Measurements from ENCODE around the gene SLC36A2. TPM values are rescaled to one million over a fixed set of nuclear protein-coding genes. Genes with fewer than 3 reads are reported as not detected.

Gene SLC36A2
- total RNA-seq (2021; fragmentation: NEBNext Ultra II Directional; extraction: Animal tissue kit (Norgen Biotek cat#: 25700)) = not detected
- long read RNA-seq = 0 reads

DNA sequence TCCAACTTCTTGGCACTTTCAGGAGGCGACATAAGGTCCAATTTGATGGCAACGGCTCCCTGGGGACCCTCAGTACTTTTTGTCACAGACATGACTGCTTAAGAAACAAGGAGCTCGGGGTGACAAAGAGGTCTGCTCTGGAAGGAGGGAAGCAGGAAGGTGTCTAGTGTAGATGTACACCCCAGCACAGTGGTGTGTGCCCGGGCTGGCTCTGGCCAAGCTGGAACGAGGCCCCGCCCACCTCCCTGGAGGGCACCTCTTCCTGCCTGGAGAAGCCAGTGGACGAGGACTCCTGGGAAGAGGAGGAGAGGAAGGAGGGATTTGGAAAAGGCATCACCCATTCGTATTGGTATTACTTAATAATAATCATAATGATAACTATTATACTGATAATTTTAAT is at the start of gene SLC36A2:
TSS of gene SLC36A2 (minus strand) at position 191 of the 400 bp plus-strand sequence. CDS start at position 92, 99 bp downstream.
- H3K9me3 Mint-ChIP-seq = no peaks in the 10 kb centered on the region
- no peak within 1 kb of the TSS for H3K27ac Mint-ChIP-seq
- DNase-seq = no peak
- no peak within 1 kb of the TSS for H3K4me3 Mint-ChIP-seq
- peaks cover 14% of the 10 kb centered on the region for H3K27me3 Mint-ChIP-seq (ENCODE audit: insufficient read depth)
- H3K36me3 Mint-ChIP-seq (ENCODE audit: low read depth) = no peaks in the 10 kb centered on the region
- TF ChIP-seq, protein P1, sequence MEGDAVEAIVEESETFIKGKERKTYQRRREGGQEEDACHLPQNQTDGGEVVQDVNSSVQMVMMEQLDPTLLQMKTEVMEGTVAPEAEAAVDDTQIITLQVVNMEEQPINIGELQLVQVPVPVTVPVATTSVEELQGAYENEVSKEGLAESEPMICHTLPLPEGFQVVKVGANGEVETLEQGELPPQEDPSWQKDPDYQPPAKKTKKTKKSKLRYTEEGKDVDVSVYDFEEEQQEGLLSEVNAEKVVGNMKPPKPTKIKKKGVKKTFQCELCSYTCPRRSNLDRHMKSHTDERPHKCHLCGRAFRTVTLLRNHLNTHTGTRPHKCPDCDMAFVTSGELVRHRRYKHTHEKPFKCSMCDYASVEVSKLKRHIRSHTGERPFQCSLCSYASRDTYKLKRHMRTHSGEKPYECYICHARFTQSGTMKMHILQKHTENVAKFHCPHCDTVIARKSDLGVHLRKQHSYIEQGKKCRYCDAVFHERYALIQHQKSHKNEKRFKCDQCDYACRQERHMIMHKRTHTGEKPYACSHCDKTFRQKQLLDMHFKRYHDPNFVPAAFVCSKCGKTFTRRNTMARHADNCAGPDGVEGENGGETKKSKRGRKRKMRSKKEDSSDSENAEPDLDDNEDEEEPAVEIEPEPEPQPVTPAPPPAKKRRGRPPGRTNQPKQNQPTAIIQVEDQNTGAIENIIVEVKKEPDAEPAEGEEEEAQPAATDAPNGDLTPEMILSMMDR (IDR thresholded peaks at IDR 0.05) = no peak
- peaks cover 9% of the 10 kb centered on the region; the same call in 1 of the 2 replicates for H3K4me1 Mint-ChIP-seq (ENCODE audit: low read depth)

DNA sequence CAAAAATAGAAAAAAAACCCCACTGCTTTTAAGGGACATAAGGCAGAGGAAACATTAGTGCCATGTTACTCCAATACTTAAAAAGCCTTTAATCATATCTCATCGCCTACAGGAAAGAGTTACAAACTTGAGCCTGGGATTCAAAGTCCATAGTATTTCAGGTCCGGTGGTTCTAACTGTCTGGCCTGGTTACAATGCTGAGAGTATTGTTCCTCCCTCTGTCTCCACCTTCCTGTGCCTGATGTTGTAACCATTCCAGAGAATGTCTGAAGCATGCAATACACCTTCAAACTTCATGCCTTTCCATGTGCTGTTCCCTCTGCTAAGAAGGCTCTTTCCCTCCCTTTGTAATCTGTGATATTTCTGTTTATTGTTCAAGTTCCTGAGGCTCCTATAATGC is 41.6 kb upstream of the SLC36A2 start:
- H3K9me3 Mint-ChIP-seq = no peaks in the 10 kb centered on the region
- H3K4me1 Mint-ChIP-seq (ENCODE audit: low read depth) = no peaks in the 10 kb centered on the region
- DNase-seq = no peak
- H3K36me3 Mint-ChIP-seq (ENCODE audit: low read depth) = no peaks in the 10 kb centered on the region
- H3K27ac Mint-ChIP-seq = no peak overlapping the region
- peaks cover 13% of the 10 kb centered on the region for H3K27me3 Mint-ChIP-seq (ENCODE audit: insufficient read depth)
- TF ChIP-seq, protein P1 (IDR thresholded peaks at IDR 0.05) = no peak
- H3K4me3 Mint-ChIP-seq = no peak overlapping the region

DNA sequence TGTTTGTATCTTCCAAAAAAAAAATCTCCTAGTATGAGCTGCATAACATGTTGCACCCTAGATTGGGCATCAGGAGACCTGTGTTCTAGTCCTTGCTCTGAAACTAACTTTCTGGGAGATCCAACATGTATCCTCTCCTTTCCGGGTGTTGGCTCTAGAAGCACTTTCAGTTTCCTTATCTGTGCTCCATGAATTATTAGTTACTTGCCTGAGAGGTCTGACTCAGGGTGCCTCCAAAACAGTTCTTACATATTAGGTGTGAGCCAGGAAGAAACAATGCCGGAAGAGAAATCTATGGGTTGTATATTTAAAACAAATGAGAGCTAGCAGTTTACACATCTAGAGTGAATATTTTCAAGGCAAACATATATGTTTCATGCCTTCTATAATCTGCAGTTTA is 36.7 kb upstream of the SLC36A2 start:
- TF ChIP-seq, protein P1 (IDR thresholded peaks at IDR 0.05) = no peak
- H3K4me1 Mint-ChIP-seq (ENCODE audit: low read depth) = no peaks in the 10 kb centered on the region
- H3K4me3 Mint-ChIP-seq = peak overlapping the region; percentile 62; the same call in 1 of the 2 replicates
- H3K9me3 Mint-ChIP-seq = no peaks in the 10 kb centered on the region
- H3K36me3 Mint-ChIP-seq (ENCODE audit: low read depth) = no peaks in the 10 kb centered on the region
- DNase-seq = no peak
- H3K27ac Mint-ChIP-seq = no peak overlapping the region
- peaks cover 12% of the 10 kb centered on the region for H3K27me3 Mint-ChIP-seq (ENCODE audit: insufficient read depth)

DNA sequence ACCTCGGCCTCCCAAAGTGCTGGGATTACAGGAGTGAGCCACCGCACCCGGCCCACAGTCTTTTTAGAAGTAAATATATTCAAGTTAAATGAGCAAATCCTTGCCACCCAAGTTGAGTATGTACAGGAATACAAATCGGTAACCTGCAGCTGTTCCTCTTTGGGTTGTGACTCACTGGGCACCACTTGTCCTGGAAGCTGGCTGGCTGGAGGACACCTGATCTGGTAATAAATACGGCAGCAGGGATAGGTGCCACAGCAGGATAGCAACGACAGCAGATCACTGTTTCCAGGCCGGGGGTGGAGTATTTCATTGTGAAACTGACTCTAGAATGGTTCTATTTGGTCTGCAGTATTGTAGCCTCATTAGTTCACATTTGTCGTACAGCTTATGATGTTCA is 35.7 kb upstream of the SLC36A2 start:
- no peak overlapping the region for H3K4me3 Mint-ChIP-seq
- TF ChIP-seq, protein P1 (IDR thresholded peaks at IDR 0.05) = no peak
- no peaks in the 10 kb centered on the region for H3K9me3 Mint-ChIP-seq
- no peak overlapping the region for H3K27ac Mint-ChIP-seq
- peaks cover 12% of the 10 kb centered on the region for H3K27me3 Mint-ChIP-seq (ENCODE audit: insufficient read depth)
- no peaks in the 10 kb centered on the region for H3K36me3 Mint-ChIP-seq (ENCODE audit: low read depth)
- no peak for DNase-seq
- H3K4me1 Mint-ChIP-seq (ENCODE audit: low read depth) = no peaks in the 10 kb centered on the region

DNA sequence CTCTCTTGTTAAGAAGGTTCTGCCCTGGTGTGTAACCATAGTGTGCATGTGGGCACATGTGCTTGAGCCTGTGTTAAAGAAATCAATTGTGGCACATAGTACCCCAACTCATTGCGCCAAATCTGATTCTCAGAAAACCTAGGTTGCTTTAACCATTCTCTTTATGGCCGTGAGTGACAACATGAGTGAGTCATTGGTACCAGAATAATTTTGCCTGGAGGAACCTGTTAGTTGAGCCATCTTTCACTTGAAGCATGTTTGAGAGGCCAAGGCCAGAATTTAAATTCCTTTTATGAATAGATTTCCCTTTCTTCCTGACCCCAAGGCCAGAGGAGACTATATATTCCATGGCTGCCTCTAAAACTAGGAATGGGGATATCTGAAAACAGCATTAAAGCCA is 35.2 kb upstream of the SLC36A2 start:
- H3K4me1 Mint-ChIP-seq (ENCODE audit: low read depth) = no peaks in the 10 kb centered on the region
- TF ChIP-seq, protein P1 (IDR thresholded peaks at IDR 0.05) = no peak
- DNase-seq = no peak
- H3K9me3 Mint-ChIP-seq = no peaks in the 10 kb centered on the region
- no peak overlapping the region for H3K27ac Mint-ChIP-seq
- peaks cover 11% of the 10 kb centered on the region for H3K27me3 Mint-ChIP-seq (ENCODE audit: insufficient read depth)
- no peaks in the 10 kb centered on the region for H3K36me3 Mint-ChIP-seq (ENCODE audit: low read depth)
- no peak overlapping the region for H3K4me3 Mint-ChIP-seq

DNA sequence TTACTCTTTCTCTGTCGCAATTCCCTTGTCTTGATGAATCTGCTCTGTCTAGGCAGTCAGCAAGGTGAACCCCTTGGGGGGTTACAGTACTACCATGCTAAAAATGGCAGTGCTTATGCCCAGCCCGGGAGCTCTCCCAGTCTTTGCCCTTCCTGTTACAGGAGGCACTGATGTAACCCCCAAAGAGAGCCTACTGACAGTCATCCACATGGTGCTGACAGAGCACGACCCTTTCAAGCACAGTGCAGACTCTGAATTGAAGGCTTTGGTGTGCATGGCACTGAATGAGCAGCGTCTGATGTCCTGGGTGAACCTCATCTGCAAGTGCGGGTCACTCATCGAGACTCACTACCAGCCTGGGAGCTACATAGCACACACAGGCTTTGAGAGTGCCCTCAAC is 34.5 kb upstream of the SLC36A2 start:
- Mint-ChIP-seq H3K27ac (no peak overlapping the region), H3K36me3 (ENCODE audit: low read depth) (no peaks in the 10 kb centered on the region), H3K9me3 (no peaks in the 10 kb centered on the region), H3K27me3 (ENCODE audit: insufficient read depth) (peaks cover 9% of the 10 kb centered on the region), H3K4me3 (no peak overlapping the region), H3K4me1 (ENCODE audit: low read depth) (no peaks in the 10 kb centered on the region)
- no peak for DNase-seq
- TF ChIP-seq, protein P1 (IDR thresholded peaks at IDR 0.05) = no peak
